ENCODE results near the gene PIF1.

DNA sequence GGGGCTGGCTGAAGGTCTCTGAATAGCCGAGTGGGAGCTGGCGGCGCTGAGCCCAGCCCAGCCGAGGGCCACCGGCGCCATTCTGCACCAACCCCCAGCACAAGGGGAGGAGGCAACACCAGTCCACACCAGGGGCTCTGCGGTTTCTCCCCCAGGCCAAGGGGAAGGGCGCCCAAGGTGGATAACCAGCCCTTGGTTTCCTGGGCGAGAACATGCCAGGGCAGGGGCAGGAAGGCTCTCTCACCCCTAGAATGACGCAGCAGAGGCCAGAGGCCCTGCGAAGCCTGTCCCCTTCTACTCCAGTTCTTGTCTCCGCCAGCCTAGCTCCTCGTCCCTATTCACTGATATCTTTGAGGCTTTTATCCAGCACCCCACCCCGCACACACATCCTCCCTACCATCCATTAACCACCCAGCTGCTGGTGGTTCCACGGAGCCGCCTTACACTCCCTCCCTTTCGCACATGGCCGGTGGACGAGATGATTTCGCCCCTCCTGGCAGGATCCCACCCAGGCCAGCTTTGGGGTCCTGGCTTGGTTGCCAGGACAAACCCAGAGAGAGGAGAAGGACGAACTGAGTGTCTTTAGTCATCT lies 51.3 kb downstream of the PIF1 start:
- TF ChIP-seq, protein P1, sequence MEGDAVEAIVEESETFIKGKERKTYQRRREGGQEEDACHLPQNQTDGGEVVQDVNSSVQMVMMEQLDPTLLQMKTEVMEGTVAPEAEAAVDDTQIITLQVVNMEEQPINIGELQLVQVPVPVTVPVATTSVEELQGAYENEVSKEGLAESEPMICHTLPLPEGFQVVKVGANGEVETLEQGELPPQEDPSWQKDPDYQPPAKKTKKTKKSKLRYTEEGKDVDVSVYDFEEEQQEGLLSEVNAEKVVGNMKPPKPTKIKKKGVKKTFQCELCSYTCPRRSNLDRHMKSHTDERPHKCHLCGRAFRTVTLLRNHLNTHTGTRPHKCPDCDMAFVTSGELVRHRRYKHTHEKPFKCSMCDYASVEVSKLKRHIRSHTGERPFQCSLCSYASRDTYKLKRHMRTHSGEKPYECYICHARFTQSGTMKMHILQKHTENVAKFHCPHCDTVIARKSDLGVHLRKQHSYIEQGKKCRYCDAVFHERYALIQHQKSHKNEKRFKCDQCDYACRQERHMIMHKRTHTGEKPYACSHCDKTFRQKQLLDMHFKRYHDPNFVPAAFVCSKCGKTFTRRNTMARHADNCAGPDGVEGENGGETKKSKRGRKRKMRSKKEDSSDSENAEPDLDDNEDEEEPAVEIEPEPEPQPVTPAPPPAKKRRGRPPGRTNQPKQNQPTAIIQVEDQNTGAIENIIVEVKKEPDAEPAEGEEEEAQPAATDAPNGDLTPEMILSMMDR (IDR thresholded peaks at IDR 0.05; ENCODE audit: low read depth, low read length, poor library complexity, severe bottlenecking) = no peak
- TF ChIP-seq EZH2phosphoT487 (IDR thresholded peaks at IDR 0.05; ENCODE audit: borderline replicate concordance, low read length) = no peak
